K562 (cell line): ENCODE data around the gene SLC26A2.

ENCODE experiments used
- ESRRA ChIP-seq: fragments of 450-650 bp; IDR thresholded peaks from 2 replicates; pipeline ENCODE4 v1.6.1; 2014; ENCODE audit warnings: low read depth, mild to moderate bottlenecking, moderate library complexity, borderline replicate concordance
- PATZ1 ChIP-seq: fragments of 250-450 bp; sonication (Bioruptor Pico); IDR thresholded peaks from 2 replicates; pipeline ENCODE4 v1.5.0; 2020; ENCODE audit warnings: mild to moderate bottlenecking, borderline replicate concordance
- POLR2AphosphoS5 ChIP-seq: IDR thresholded peaks from 2 replicates; pipeline ENCODE4 v1.6.1; 2011; ENCODE audit warnings: mild to moderate bottlenecking, low read depth, low read length, moderate library complexity; ENCODE audit not compliant: control insufficient read depth, insufficient read depth
- RFX5 ChIP-seq: IDR thresholded peaks from 2 replicates; pipeline ENCODE4 v1.6.1; 2011; ENCODE audit warnings: low read depth, mild to moderate bottlenecking, improper control_type of control experiment, low read length
- SP2 ChIP-seq: IDR thresholded peaks from 2 replicates; pipeline ENCODE4 v1.6.1; 2011; ENCODE audit warnings: mild to moderate bottlenecking, low read depth, low read length, moderate library complexity; ENCODE audit not compliant: poor library complexity, severe bottlenecking; ENCODE audit errors: extremely low read depth
- TBL1XR1 ChIP-seq, 2 experiments: IDR thresholded peaks; 2 replicates each; pipeline ENCODE4 v1.6.1; 2012; ENCODE audit warnings: improper control_type of control experiment in 2 of 2, low read length in 2 of 2, mild to moderate bottlenecking in 1 of 2
- XRCC4 ChIP-seq: IDR thresholded peaks from one replicate; pipeline ENCODE4 v1.6.1; 2011; ENCODE audit not compliant: insufficient read depth, insufficient read length; ENCODE audit errors: extremely low read depth
- TF ChIP-seq, protein P1 (sequence below): sonication (generic); formaldehyde crosslinking; IDR thresholded peaks from 2 replicates; pipeline ENCODE4 v1.8.1; 2023; ENCODE audit warnings: mild to moderate bottlenecking, missing genetic modification reagents

DNA sequence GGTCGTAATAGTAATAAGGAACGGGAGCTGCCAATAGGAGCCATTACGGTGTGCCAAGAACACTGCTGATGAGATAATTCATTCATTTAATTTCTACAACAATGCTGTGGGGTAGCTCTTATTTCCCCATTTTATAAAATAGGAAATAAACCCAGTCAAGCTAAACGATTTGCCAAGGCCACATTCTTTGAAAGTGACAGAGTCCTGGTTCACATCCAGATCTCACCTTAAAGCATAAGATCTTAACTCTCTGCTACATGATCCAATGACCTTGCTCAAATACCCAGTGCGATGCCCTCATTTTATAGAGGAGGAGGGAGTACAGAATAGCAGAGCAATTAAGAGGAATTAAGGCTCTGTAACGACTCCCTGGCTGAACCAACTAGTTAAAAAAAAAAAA, 21.0 kb upstream of the SLC26A2 start:
- no peak for TF ChIP-seq SP2
- TF ChIP-seq XRCC4: no peak
- TF ChIP-seq ESRRA: no peak
- TF ChIP-seq TBL1XR1 (IDR thresholded peaks at IDR 0.05; ENCODE audit: low read length in 2 of 2): no peak
- TF ChIP-seq, protein P1, sequence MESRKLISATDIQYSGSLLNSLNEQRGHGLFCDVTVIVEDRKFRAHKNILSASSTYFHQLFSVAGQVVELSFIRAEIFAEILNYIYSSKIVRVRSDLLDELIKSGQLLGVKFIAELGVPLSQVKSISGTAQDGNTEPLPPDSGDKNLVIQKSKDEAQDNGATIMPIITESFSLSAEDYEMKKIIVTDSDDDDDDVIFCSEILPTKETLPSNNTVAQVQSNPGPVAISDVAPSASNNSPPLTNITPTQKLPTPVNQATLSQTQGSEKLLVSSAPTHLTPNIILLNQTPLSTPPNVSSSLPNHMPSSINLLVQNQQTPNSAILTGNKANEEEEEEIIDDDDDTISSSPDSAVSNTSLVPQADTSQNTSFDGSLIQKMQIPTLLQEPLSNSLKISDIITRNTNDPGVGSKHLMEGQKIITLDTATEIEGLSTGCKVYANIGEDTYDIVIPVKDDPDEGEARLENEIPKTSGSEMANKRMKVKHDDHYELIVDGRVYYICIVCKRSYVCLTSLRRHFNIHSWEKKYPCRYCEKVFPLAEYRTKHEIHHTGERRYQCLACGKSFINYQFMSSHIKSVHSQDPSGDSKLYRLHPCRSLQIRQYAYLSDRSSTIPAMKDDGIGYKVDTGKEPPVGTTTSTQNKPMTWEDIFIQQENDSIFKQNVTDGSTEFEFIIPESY (CRISPR knock-in tag): no peak
- TF ChIP-seq PATZ1 (CRISPR knock-in tag): no peak
- no peak for TF ChIP-seq RFX5
- no peak for TF ChIP-seq POLR2AphosphoS5
